ENCODE measurements around the gene MYO1F.
A peak's percentile ranks its signal among the peaks of the same experiment; 100 is the strongest.
"Not testable (repeated sequence)": the region's sequence is repeated elsewhere in the genome, so short reads cannot be mapped to it uniquely, and the experiment has no call there.

Gene MYO1F

DNA sequence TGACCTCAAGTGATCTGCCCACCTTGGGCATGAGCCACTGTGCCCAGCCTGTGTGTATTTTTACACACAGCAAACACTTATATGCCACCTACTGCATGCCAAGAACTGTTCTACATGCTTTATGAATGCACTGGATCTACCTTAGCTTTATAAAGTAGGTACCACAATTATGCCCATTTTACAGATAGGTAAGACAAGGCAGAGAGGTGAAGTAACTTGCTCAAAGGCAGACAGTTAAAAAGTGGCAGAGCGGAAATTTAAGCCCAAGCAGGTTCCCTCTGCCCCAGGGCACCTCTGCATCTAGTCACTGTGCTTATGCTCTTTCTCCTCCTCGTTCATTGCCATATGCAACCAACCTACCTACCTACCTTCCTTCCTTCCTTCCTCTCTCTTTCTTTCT, 22.8 kb upstream of the MYO1F start:
- no peak for DNase-seq (ENCODE audit: low spot score)

DNA sequence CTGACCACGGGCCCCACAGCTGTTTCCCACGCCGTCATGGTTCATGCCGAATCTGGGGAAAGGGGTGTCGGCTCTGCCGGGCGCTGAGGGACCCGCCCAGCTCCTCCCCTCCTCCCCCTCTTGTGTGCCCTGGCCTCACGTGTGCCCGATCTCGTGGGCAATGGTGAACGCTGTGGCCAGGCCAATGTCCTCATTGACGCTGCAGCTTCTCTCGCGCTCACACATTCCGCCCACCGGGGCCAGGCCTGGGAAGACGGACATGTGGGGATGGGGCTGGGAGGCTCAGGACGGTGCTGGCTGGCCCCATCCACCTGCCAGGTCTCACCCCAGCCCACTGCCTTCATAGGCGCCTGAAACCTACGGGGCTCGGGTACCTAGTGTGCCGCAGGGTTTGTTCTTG, 18.9 kb upstream of the MYO1F start:
- DNase-seq (ENCODE audit: low spot score): no peak

DNA sequence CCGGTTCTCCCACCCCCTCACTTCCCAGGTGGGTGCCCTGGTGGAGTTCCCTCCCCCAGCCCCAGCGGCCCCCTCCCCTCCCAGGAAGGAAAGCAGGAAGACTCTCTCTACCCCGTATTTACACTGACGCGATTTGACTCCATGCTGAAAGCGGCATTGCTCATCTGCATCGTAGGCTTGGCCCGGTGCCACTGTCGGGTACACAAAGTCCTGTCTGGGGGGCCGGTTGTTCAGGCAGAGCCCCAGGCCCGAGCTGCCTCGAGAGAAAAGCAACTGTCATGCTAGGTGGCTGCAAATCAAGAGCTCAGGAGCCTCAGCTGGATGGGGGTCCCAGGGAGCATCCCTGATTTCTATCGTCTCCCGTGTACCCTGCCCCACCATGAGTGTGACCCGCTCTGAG, 18.4 kb upstream of the MYO1F start:
- DNase-seq (ENCODE audit: low spot score): no peak

DNA sequence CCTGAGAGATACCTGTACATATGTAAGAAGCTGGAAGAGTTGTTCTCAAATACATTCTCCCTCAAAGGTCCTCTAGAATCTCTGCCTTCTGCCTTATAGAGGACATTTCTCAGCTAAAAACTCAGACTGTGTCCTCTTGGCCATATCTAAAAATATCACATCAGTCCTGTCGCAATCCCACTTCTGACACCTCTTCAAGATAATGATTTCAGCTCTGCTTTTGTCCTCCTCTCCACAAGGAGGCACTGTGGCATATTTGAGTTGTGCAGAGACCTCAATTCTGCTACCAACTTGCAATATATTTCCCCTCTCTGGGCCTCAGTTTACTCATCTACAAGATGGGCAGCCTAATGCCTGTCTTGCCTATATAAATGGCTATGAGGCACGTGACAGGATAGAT, 16.7 kb upstream of the MYO1F start:
- DNase-seq (ENCODE audit: low spot score): no peak

DNA sequence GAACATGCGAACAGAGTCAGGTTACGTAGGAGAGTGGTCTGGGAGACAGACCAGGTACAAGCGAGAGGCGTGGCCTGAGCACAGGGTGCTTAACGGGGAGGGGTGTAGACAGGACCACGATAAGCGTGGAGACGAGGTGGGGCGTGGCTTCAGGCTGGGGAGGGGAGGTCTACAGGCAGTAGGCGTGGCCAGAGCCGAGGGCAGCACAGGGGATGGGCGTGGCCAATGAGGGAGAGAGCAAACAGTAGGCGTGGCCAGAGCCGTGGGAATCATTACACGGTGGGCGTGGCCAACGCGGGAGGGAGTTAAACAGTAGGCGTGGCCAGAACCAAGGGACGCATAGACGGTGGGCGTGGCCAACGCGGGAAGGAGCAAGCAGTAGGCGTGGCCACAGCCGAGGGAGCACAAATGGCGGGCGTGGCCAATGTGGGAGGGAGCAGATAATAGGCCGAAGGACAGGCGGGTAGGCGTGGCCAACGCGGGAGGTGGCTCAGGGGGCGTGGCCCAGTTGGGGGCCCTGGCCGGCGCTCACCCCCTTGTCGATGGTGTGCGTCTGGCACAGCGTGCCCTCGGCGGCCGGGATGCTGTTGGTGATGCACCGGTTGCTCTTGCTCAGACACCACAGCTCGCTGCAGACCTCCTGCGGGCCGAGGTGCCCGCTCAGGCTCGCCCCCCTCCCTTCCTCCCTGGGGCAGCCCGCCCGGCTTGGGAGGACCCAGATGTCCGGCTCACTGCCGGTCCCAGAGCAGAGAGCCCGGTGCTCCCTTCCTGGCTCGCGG, 15.2 kb upstream of the MYO1F start:
- peak; percentile 65 for DNase-seq (ENCODE audit: low spot score)

DNA sequence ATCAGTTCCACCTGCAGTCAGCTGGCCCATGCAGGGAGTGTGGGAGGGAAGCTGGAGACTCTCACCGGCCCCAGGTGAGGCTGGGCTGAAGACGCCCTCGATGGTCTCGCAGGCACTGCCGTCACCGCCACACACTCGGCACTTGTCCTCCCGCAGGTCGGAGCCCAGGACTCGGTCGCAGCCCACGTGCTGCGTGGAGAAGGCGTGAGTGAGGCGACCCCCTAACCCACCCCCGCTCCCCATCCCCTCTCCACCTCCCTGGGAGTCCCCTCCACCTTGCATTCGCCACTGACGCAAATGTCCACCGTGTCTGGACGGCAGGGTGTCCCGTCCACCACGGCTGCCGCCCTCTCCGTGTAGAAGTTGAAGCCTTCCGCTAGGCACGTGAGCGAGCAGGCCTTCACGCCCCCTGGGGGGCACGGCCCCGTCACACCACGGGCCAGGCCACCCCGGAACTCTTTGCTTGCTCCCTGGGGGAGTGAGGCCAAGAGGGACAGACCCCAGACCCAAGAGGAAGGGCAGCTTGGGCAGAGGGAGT, 12.0 kb upstream of the MYO1F start:
- no peak for DNase-seq (ENCODE audit: low spot score)

DNA sequence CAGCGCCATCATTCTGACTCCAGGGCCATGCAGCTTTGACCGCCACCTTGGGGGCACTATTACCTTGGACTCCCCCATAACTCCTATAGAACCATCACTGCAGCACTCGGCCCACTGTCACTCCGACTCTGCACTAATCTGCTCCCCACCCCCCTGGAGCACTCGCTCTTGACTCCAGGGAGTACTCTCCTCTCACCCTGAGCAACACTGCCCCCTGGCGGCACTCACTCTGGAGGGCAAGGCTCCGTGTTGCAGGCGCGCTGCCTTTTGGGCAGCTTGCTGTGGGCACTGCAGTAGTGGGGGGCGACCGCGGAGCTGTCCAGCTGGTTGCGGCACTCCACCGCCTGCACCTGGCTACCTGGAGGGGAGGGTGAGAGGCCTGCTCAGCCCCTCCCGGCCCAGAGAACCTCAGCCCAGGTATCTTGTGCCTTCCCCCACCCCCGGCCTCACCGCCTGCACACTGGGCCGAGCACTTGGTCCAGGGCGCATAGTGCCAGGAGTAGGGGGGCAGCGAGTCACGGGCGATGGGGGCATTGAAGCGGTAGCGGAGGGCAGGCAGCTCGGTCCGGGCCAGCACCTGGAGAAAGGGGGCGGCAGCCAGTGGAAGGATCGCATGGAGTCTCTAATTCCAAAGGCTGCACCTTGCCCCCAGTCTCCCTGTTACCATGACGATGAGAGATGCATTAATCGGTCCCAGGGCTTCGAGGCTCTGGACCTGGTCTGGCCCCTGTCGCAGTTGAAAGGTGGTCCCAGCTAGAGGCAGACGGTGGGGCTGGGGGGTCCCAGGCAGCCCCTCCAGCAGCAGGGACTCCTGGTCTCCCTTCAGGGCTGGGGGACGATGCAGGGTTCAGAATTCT, 8.9 kb upstream of the MYO1F start:
- DNase-seq (ENCODE audit: low spot score): peak; percentile 61

DNA sequence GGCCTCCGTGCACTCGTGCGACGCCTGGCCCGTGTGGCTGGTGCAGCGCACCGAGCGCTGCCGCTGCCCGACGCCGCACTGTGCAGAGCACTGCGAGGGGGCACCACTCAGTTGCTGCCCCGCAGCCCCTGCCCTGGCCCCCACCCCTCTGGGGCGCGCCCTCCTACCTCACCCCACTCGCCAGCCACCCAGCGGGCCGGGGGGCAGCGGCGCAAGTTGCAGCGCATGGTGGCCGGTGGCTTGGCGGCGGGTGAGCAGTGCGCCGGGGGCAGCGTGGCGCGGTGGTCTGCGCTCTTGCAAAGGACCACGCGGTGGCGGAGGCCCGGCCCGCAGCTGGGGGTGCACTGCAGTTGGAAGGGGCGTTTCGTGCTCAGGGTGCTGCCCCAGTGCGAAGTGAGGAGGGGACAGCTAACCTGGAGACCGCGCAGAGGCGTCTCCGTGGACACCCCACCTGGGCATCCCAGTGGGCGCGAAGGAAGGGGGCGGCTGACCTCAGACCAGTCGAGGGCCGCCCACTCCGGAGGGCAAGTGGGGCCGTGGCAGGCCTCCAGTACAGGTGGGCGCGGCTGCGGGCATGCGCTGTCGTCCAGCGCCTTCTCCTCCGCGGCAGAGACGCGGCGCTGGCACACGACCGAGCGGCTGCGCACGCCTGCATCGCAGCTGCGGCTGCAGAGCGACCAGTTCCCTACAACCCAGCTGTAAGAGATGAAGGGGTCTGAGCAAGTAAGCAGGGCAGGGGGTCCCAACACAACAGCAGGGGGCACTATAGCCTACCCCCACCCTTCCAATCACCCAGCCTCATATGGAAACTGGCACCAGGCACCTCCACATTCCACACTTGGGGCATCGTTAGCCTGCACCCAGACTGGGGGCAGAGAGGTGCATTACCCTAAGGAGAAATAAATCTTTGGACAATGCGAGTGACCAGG, 8.0 kb upstream of the MYO1F start:
- DNase-seq (ENCODE audit: low spot score): no peak

DNA sequence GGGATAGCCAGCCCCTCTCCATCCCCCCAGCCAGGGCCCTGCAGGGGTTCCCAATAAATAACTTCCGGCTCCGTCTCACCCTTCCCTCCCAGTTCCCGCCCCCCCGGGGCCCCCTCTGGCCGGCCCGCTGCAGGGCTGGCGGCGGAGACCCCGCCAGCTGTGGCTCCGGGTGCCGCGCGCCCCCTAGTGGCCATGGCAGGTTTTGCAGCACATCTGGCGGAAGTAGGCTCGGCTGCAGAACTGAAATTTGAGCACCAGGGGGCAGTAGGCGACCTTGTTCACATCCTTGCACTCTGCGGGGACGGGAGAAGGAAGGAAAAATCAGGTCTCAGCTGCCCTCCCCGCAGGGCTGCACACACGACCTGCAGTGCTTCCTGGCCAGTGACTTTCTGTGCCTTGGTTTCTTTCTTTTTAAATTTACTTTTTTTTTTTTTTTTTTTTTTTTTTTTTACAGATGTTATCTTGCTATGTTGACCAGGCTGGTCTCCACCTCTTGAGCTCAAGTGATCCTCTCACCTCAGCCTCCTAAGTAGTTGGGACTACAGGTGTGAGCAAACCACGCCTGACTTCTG, 3.6 kb upstream of the MYO1F start:
- DNase-seq (ENCODE audit: low spot score): peak; percentile 87

DNA sequence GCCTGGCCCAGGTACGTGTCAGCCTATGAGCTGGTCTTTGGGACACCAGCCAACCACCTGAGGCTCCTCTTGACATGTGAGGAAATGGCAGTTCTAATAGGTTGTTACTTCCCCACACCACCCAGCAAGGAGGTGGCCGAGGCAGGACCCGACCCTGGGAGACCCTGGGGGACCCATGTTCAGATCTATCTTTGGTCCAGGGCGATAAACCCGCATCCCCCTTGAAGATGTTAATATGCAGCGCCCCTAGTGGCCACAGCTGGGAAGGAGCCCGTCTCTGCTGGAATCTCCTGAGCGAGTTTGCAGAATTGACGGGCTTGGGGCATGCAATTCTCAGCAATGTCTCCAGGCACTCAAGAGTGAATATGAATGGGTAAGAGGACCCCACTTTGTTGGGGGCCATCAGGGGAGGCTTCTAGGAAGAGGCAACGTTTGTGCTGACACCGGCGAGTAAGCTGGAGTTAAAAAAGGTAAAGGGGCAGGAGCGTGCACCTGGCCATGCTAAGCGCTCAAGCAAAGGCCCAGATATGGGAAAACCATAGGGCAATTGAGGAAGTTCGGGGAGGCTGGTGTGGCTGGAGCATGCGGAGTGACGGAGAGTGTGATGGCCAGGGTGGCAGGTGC, 1.5 kb upstream of the MYO1F start:
- peak; percentile 81 for DNase-seq (ENCODE audit: low spot score)

DNA sequence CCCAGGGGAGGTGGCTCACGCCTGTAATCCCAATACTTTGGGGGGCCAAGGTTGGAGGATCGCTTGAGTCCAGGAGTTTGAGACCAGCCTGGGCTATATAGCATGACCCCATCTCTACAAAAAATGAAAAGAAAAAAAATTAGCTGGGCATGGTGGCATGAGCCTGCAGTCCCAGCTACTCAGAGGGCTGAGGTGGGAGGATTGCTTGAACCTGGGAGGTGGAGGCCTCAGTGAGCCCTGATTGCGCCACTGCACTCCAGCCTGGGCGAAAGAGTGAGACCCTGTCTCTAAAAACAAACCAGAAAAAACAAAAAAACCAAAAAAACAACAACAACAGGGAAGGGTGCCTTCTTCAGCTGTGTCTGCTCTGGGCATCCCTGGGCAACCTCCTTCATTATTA, 499 bp upstream of the MYO1F start:
- no peak for DNase-seq (ENCODE audit: low spot score)

DNA sequence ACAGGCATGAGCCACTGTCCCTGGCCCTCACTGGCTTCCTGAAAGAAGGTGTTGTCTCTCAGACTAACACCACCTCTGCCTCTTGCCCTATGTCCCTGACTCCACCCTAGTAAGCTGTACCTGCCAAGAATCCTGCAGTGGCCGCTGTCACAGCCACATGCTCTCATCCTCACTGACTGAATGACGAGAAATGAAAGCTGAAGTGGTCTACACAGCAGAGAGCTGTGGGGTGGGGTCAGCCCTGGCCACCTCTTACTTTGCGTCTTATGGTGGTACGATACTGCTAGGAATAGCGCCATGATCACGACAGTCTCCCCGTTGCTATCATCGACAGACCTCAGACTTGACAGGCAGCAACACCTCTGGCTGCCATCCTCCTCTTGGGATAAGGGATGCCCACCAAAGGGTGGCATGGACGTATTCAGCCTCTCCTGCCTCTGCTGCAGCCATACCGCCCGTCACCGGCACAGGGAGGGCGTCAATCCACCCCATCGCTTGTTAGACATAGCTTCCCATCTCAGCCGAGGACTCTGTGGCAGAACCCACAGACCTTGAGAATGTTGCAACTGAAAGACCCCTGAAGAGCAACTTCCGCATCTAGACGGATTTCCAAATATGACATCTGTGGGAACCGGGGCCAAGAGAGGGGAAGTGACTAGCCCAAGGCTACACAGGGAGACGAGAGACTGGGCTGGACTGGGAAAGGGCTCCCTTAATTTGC, 809 bp downstream of the MYO1F start:
- DNase-seq (ENCODE audit: low spot score): peak; percentile 24

DNA sequence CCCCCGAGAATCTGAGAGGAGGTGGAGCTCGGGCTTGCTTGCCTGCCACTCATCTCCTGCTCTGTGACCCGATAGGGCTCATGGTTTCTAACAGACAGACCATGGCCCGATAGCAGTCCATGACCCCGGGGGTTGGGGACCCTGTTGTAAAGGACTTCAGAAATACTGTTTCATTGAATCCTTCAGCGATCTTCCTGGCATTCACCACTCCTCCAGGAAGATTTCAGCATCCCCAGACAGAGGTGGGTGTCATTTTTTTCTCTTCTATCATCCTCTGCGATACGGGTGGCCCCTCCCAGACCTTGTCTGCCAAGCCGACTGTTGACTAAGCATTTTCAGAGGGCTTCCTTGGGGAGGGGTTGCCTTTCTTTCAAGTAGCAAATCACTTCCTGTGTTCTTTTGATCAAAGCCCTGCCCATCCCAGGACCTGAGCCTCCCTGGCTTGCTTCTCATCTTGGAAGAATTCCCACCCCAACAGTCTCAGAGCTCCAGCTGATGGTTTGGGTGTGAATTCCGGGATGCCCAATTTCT, 1.7 kb downstream of the MYO1F start:
- peak; percentile 64 for DNase-seq (ENCODE audit: low spot score)

DNA sequence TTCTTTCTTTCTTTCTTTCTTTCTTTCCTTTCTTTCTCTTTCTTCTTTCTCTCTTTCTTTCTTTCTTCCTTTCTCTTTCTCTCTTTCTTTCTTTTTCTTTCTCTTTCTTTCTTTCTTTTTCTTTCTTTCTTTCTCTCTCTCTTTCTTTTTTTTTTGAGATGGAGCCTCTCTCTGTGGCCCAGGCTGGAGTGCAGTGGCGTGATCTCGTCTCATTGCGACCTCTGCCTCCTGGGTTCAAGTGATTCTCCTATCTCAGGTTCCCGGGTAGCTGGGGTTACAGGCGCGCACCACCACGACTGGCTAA, 2.7 kb downstream of the MYO1F start:
- DNase-seq (ENCODE audit: low spot score): not testable (repeated sequence)

DNA sequence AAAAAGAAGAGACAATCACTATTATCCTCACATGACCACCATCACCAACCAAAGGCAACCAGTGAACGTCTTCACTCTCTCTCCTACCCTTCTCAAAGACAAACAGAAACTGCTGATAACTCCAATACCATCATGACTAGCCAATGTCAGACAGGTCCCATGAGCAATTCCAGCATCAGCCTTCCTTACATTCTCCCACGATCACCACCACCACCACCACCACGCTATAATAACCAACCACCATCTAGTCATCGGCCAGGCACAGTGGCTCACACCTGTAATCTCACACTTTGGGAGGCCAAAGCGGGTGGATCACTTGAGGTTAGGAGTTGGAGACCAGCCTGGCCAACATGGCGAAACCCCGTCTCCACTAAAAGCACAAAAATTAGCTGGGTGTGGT, 3.9 kb downstream of the MYO1F start:
- DNase-seq (ENCODE audit: low spot score): peak; percentile 7

DNA sequence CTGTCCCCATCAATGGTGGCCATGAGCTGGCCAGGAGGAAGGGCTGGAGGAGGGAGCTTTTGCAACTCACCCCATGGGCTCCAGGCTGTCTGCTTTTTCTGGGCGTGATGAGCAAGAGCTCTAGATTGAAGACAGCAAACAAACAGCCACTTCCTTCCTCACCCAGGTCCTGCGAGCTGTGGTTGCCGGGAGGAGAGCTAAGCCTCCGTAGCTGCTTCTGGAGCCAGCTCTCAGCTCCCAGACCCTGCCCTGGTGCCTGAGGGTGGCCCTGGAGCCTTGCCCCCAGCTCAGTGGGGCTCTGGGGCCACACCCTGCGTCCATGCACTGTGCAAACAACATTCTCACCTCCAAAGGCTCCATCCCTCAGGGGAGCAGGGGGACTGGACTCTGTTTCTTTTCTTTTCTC, 6.2 kb downstream of the MYO1F start:
- peak; percentile 79 for DNase-seq (ENCODE audit: low spot score)

DNA sequence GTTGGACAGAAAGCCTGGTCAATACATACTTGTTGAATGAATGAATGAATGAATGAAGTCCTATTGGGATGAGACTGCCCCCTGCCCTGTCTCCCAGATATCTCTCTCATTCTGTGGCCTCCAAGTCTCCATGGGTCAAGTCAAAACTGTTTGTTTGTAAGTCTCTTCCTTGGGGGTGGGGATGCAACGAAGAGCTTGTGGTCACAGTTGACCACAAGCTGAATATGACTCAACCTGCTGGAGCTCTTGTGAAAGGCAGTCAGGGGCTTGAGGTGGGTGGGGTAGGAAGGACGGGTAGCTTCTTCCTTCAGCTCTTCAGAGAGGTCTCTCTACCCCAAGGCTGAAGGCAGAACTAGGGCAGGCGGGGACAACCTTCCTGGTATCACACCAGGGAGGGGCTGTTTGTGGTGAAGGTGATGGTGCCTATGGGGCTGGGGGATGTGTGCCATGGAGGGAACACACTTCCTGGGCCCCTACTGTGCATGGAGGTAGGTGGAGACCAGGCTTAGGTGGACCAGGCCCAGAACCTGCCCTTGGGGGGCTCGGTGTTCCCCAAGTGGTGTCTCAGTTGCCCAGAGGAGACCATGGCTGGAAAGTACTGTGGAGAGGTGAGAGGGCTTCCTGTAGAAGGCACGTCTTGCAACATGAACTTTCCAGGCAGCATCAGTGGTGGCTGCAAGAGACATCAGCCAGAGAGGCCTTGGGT, 8.0 kb downstream of the MYO1F start:
- peak; percentile 92 for DNase-seq (ENCODE audit: low spot score)

DNA sequence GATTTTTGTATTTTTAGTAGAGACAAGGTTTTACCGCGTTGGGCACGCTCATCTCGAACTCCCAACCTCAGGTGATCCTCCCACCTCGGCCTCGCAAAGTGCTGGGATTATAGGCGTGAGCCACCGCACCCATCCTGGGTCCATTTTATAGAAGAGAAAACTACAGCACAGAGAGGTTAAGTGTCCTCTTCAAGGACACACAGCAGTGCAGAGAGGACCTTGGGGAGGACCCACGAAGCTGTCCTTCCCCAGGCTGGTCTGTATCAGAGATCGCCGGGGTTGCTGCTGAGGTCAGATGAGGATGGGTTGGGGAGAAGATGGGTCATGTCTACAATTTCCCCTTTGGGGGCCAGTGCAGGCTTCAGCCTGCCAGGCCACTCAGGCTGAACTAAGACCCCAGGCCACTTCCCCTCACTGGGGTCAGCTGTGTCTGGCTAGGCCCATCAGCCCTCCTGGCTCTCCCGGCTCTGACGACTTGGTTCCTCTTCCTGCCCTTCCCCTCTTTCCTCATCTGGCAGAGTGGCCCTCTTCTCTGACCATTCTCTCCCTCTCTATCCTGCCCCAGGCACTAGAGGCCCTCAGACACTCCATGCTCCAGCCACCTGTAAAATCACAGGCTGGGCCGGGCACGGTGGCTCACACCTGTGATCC, 9.6 kb downstream of the MYO1F start:
- DNase-seq (ENCODE audit: low spot score): no peak

DNA sequence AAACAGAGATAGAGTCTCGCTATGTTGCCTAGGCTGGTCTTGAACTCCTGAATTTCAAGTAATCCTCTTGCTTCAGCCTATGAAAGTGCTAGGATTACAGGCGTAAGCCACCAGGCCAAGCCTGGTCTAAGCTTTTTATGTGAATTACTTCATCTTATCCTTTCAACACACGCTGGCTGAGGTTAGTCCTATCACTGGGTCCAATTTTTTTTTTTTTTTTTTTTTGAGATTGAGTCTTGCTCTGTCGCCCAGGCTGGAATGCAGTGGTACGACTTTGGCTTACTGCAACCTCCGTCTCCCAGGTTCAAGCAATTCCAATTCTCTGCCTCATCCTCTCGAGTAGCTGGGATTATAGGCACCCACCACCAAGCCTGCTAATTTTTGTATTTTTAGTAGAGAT, 10.4 kb downstream of the MYO1F start:
- no peak for DNase-seq (ENCODE audit: low spot score)

All from activated CD4-positive, alpha-beta T cell treated with anti-CD3 and anti-CD28 coated beads, Interleukin-2, Interleukin-4, amounts not matched to agents 100 ng/mL and 50 ng/mL, durations not matched to agents 16 hours and 8 hours (primary cell).